ENCODE data around the gene THRB.

Gene THRB

DNA sequence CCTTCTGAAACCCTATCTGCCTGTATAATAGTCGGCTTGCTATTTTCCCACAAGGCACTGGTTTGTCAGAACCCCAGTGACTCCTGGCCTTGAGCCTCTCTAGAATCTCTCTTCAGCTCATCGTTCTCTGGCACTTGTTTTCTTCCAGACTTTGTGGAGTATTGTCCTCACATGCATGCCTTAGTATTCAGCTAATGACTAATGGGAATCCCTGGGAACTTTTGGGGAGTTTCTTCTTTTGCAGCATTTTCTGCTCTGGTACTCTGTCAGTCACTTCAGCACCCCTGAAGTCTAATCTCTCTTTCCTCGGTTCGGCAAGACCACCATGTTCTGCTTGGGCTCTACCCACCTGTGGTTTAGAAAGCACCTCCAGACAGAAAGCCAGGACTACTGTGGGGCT, 35.8 kb upstream of the THRB start:
- no peaks in the 10 kb centered on the region for H3K9me3 ChIP-seq (ENCODE audit: control insufficient read depth, insufficient read depth, low read depth, low read length)
- ChIA-PET POLR2A (no interaction called here), CTCF (interaction anchor here (0.7 kb wide), 1 partner anchor 9 kb away, joined by 3 read pairs; no protein-coding TSS in a partner anchor)
- H3K4me3 ChIP-seq (ENCODE audit: low read depth, low read length): no peak overlapping the region
- H3K27ac ChIP-seq (ENCODE audit: extremely low read depth, low read depth, low read length): no peak overlapping the region
- no peaks in the 10 kb centered on the region for H3K4me1 ChIP-seq (ENCODE audit: control insufficient read depth, insufficient read depth, low read length)
- H3K36me3 ChIP-seq (ENCODE audit: control insufficient read depth in 2 of 2, insufficient read depth in 1 of 2, low read length in 2 of 2): no peaks in the 10 kb centered on the region
- no peak for TF ChIP-seq ZNF140 (tag by site-specific recombination; IDR thresholded peaks at IDR 0.05)
- TF ChIP-seq ZNF24 (tag by site-specific recombination; IDR thresholded peaks at IDR 0.05): no peak
- TF ChIP-seq, protein P1, sequence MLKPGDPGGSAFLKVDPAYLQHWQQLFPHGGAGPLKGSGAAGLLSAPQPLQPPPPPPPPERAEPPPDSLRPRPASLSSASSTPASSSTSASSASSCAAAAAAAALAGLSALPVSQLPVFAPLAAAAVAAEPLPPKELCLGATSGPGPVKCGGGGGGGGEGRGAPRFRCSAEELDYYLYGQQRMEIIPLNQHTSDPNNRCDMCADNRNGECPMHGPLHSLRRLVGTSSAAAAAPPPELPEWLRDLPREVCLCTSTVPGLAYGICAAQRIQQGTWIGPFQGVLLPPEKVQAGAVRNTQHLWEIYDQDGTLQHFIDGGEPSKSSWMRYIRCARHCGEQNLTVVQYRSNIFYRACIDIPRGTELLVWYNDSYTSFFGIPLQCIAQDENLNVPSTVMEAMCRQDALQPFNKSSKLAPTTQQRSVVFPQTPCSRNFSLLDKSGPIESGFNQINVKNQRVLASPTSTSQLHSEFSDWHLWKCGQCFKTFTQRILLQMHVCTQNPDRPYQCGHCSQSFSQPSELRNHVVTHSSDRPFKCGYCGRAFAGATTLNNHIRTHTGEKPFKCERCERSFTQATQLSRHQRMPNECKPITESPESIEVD (tag by site-specific recombination; IDR thresholded peaks at IDR 0.05): no peak
- TF ChIP-seq, protein P2, sequence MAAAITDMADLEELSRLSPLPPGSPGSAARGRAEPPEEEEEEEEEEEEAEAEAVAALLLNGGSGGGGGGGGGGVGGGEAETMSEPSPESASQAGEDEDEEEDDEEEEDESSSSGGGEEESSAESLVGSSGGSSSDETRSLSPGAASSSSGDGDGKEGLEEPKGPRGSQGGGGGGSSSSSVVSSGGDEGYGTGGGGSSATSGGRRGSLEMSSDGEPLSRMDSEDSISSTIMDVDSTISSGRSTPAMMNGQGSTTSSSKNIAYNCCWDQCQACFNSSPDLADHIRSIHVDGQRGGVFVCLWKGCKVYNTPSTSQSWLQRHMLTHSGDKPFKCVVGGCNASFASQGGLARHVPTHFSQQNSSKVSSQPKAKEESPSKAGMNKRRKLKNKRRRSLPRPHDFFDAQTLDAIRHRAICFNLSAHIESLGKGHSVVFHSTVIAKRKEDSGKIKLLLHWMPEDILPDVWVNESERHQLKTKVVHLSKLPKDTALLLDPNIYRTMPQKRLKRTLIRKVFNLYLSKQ (tag by site-specific recombination; IDR thresholded peaks at IDR 0.05; ENCODE audit: borderline replicate concordance): no peak

DNA sequence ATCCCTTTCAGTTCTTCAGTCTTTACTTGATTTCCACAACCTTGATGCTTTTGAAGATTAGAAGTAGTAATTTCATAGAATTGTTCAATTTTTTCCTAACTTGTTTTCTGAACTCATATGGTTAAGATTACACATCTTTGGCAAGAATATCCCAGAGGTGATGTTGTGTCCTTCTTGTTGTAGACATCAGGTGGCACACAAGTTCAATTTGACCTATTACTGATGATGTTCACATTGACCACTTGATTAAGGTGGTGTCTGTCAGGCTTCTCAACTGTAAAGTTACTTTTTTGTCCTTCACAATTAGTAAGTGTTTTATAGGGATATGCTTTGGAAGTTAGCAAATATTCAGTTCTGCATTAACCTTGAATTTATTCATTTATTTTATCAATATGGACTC, 34.6 kb upstream of the THRB start:
- POLR2A ChIA-PET: no interaction called here
- H3K27ac ChIP-seq (ENCODE audit: extremely low read depth, low read depth, low read length): no peak overlapping the region
- no peaks in the 10 kb centered on the region for H3K36me3 ChIP-seq (ENCODE audit: control insufficient read depth in 2 of 2, insufficient read depth in 1 of 2, low read length in 2 of 2)
- CTCF ChIA-PET: no interaction called here
- no peak for TF ChIP-seq ZNF561 (tag by site-specific recombination; IDR thresholded peaks at IDR 0.05; ENCODE audit: borderline replicate concordance)
- TF ChIP-seq ZNF132 (tag by site-specific recombination; IDR thresholded peaks at IDR 0.05; ENCODE audit: borderline replicate concordance): no peak
- no peak for TF ChIP-seq ZNF843 (tag by site-specific recombination; IDR thresholded peaks at IDR 0.05)
- TF ChIP-seq, protein P3, sequence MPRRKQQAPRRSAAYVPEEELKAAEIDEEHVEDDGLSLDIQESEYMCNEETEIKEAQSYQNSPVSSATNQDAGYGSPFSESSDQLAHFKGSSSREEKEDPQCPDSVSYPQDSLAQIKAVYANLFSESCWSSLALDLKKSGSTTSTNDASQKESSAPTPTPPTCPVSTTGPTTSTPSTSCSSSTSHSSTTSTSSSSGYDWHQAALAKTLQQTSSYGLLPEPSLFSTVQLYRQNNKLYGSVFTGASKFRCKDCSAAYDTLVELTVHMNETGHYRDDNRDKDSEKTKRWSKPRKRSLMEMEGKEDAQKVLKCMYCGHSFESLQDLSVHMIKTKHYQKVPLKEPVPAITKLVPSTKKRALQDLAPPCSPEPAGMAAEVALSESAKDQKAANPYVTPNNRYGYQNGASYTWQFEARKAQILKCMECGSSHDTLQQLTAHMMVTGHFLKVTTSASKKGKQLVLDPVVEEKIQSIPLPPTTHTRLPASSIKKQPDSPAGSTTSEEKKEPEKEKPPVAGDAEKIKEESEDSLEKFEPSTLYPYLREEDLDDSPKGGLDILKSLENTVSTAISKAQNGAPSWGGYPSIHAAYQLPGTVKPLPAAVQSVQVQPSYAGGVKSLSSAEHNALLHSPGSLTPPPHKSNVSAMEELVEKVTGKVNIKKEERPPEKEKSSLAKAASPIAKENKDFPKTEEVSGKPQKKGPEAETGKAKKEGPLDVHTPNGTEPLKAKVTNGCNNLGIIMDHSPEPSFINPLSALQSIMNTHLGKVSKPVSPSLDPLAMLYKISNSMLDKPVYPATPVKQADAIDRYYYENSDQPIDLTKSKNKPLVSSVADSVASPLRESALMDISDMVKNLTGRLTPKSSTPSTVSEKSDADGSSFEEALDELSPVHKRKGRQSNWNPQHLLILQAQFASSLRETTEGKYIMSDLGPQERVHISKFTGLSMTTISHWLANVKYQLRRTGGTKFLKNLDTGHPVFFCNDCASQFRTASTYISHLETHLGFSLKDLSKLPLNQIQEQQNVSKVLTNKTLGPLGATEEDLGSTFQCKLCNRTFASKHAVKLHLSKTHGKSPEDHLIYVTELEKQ (tag by site-specific recombination; IDR thresholded peaks at IDR 0.05; ENCODE audit: borderline replicate concordance): no peak
- no peak for TF ChIP-seq ZNF2 (tag by site-specific recombination; IDR thresholded peaks at IDR 0.05)
- TF ChIP-seq KLF16 (tag by site-specific recombination; IDR thresholded peaks at IDR 0.05): no peak
- H3K4me3 ChIP-seq (ENCODE audit: low read depth, low read length): no peak overlapping the region
- no peaks in the 10 kb centered on the region for H3K4me1 ChIP-seq (ENCODE audit: control insufficient read depth, insufficient read depth, low read length)
- H3K9me3 ChIP-seq (ENCODE audit: control insufficient read depth, insufficient read depth, low read depth, low read length): no peaks in the 10 kb centered on the region

DNA sequence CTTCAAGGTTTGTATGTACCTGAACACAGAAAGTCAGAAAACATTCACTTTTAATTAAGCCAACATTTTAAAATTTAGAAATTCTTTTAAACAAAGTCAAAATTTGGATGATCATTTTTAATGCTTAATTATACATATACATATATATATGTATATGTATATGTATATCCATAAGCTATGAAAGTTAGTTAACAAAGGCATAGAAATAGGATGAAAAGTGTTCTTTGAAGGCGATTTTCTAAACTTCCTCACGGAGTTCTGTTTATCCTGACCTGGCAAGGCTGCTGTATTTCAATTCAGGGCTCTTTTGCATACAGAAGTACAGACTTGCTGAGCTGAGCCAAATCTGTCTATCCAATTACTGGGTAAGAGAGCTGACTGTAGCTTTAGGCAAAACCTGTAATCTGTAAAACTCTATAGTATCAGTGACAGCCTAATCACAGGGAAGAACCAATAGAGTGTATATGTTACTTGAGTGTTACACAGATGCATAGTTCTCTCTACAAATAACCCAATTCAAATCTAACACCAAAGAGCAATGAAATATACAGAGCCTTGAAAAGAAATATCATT, 32.1 kb upstream of the THRB start:
- H3K27ac ChIP-seq (ENCODE audit: extremely low read depth, low read depth, low read length): no peak overlapping the region
- H3K36me3 ChIP-seq (ENCODE audit: control insufficient read depth in 2 of 2, insufficient read depth in 1 of 2, low read length in 2 of 2): no peaks in the 10 kb centered on the region
- ChIA-PET CTCF (no interaction called here), POLR2A (interaction anchor here (0.5 to 1.4 kb wide), 2 partner anchors 30 to 680 kb away, joined by 4 to 5 read pairs; no protein-coding TSS in a partner anchor)
- H3K4me1 ChIP-seq (ENCODE audit: control insufficient read depth, insufficient read depth, low read length): no peaks in the 10 kb centered on the region
- no peaks in the 10 kb centered on the region for H3K9me3 ChIP-seq (ENCODE audit: control insufficient read depth, insufficient read depth, low read depth, low read length)
- no peak overlapping the region for H3K4me3 ChIP-seq (ENCODE audit: low read depth, low read length)
- peak; percentile 53; the same call in 1 of the 2 replicates for TF ChIP-seq ZNF366 (tag by site-specific recombination; conservative IDR thresholded peaks at IDR 0.05)
- TF ChIP-seq BCL11B (tag by site-specific recombination; IDR thresholded peaks at IDR 0.05; ENCODE audit: low read depth): no peak
- peak; percentile 68 for TF ChIP-seq ZBTB20 (tag by site-specific recombination; IDR thresholded peaks at IDR 0.05)
- TF ChIP-seq, protein P3 (tag by site-specific recombination; IDR thresholded peaks at IDR 0.05; ENCODE audit: borderline replicate concordance): no peak
- TF ChIP-seq, protein P1 (tag by site-specific recombination; IDR thresholded peaks at IDR 0.05): peak; percentile 67
- TF ChIP-seq ZNF560 (tag by site-specific recombination; IDR thresholded peaks at IDR 0.05; ENCODE audit: borderline replicate concordance): no peak
- no peak for TF ChIP-seq SALL2 (tag by site-specific recombination; IDR thresholded peaks at IDR 0.05; ENCODE audit: borderline replicate concordance)
- TF ChIP-seq ZBTB17 (tag by site-specific recombination; IDR thresholded peaks at IDR 0.05): peak; percentile 67
